ENCODE data around the gene WDHD1. TPM values are rescaled to one million over a fixed set of nuclear protein-coding genes. Genes with fewer than 3 reads are reported as not detected.
A peak's percentile ranks its signal among the peaks of the same experiment; 100 is the strongest.
"Not testable (repeated sequence)": the region's sequence is repeated elsewhere in the genome, so short reads cannot be mapped to it uniquely, and the experiment has no call there.

Gene WDHD1
- total RNA-seq, 1 donor from 2014 or later, result 56.2 TPM

GRCh38 chr14:55071870-55072640 lies 45.2 kb upstream of the WDHD1 start:
- no peak overlapping the region for H3K27ac Mint-ChIP-seq (ENCODE audit: unreplicated experiment)
- TF ChIP-seq, protein P1, sequence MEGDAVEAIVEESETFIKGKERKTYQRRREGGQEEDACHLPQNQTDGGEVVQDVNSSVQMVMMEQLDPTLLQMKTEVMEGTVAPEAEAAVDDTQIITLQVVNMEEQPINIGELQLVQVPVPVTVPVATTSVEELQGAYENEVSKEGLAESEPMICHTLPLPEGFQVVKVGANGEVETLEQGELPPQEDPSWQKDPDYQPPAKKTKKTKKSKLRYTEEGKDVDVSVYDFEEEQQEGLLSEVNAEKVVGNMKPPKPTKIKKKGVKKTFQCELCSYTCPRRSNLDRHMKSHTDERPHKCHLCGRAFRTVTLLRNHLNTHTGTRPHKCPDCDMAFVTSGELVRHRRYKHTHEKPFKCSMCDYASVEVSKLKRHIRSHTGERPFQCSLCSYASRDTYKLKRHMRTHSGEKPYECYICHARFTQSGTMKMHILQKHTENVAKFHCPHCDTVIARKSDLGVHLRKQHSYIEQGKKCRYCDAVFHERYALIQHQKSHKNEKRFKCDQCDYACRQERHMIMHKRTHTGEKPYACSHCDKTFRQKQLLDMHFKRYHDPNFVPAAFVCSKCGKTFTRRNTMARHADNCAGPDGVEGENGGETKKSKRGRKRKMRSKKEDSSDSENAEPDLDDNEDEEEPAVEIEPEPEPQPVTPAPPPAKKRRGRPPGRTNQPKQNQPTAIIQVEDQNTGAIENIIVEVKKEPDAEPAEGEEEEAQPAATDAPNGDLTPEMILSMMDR (conservative IDR thresholded peaks at IDR 0.05), result no peak
- peaks cover 5% of the 10 kb centered on the region for H3K36me3 Mint-ChIP-seq (ENCODE audit: low read depth)
- no peak for DNase-seq (ENCODE audit: low read depth, low spot score)
- H3K4me1 Mint-ChIP-seq, result peaks cover 31% of the 10 kb centered on the region
- H3K9me3 Mint-ChIP-seq, result no peaks in the 10 kb centered on the region
- peak overlapping the region; percentile 39 for H3K4me3 Mint-ChIP-seq
- no peaks in the 10 kb centered on the region for H3K27me3 Mint-ChIP-seq (ENCODE audit: low read depth)

DNA sequence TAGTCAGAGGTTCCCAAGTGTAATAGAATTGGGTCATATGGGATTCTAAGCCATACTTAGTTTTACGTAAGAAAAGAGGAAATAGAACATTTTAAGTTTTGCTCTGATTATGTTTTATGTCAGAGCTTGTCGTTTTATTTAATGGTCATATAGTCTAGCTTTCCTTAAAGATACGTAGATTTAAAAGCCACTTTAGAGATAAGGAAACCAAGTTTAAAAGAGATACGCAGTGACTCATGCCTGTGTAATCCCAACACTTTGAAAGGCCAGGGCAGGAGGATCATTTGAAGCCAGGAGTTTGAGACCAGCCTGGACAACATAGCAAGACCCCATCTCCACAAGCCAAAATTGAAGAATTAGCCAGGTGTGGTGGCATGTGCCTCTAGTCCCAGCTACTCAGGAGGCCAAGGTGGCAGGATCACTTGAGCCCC lies 44.1 kb upstream of the WDHD1 start:
- H3K27me3 Mint-ChIP-seq (ENCODE audit: low read depth), result no peaks in the 10 kb centered on the region
- H3K9me3 Mint-ChIP-seq, result no peaks in the 10 kb centered on the region
- no peak for DNase-seq (ENCODE audit: low read depth, low spot score)
- TF ChIP-seq, protein P1 (conservative IDR thresholded peaks at IDR 0.05), result no peak
- H3K4me1 Mint-ChIP-seq, result peaks cover 29% of the 10 kb centered on the region
- peaks cover 10% of the 10 kb centered on the region for H3K36me3 Mint-ChIP-seq (ENCODE audit: low read depth)
- no peak overlapping the region for H3K27ac Mint-ChIP-seq (ENCODE audit: unreplicated experiment)
- H3K4me3 Mint-ChIP-seq, result no peak overlapping the region

DNA sequence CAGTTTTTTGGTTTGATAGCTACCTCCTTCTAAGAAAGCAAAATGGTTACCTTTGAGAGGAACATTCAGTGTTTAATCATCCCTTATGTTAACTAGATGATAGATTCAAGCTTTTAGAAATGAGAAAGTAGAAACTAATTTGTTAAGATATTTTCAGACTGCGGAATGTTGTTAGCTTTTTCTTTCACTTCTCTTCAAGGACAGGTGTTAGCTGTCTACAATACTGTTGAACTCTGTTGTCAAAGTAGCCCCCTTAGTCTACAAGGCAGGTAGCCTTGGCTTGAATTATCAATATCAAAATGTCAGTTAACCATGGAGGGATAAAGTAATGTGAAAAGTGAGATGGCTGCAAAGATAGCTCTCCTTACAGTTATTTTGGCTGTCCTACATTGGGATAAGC lies 39.3 kb upstream of the WDHD1 start:
- no peak for DNase-seq (ENCODE audit: low read depth, low spot score)
- TF ChIP-seq, protein P1 (conservative IDR thresholded peaks at IDR 0.05), result no peak
- Mint-ChIP-seq H3K27ac (ENCODE audit: unreplicated experiment) (no peak overlapping the region), H3K9me3 (no peaks in the 10 kb centered on the region), H3K4me1 (peaks cover 8% of the 10 kb centered on the region), H3K27me3 (ENCODE audit: low read depth) (no peaks in the 10 kb centered on the region), H3K36me3 (ENCODE audit: low read depth) (peaks cover 24% of the 10 kb centered on the region), H3K4me3 (no peak overlapping the region)

DNA sequence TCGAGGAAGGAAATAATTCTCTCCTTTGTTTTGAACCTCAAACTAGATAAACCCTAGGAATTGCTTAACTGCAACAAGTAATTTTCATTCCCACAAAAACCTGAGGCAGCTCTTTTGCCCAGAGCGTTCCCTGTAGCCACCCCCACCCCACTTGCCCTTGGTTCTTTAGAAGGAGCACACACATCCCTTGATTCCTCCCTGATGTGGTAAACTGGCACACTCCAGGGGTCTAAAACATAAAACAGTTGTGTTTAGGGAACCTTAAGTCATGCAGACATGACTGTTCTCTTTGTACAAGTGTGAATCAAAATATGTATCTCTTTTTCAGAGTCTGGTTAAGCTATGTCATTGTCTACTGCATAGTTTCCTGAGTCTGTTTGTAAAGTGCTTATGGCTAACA lies 38.5 kb upstream of the WDHD1 start:
- TF ChIP-seq, protein P1 (conservative IDR thresholded peaks at IDR 0.05), result no peak
- DNase-seq (ENCODE audit: low read depth, low spot score), result no peak
- no peak overlapping the region for H3K4me3 Mint-ChIP-seq
- no peaks in the 10 kb centered on the region for H3K27me3 Mint-ChIP-seq (ENCODE audit: low read depth)
- H3K36me3 Mint-ChIP-seq (ENCODE audit: low read depth), result peaks cover 27% of the 10 kb centered on the region
- H3K9me3 Mint-ChIP-seq, result no peaks in the 10 kb centered on the region
- H3K27ac Mint-ChIP-seq (ENCODE audit: unreplicated experiment), result no peak overlapping the region
- H3K4me1 Mint-ChIP-seq, result peaks cover 3% of the 10 kb centered on the region

DNA sequence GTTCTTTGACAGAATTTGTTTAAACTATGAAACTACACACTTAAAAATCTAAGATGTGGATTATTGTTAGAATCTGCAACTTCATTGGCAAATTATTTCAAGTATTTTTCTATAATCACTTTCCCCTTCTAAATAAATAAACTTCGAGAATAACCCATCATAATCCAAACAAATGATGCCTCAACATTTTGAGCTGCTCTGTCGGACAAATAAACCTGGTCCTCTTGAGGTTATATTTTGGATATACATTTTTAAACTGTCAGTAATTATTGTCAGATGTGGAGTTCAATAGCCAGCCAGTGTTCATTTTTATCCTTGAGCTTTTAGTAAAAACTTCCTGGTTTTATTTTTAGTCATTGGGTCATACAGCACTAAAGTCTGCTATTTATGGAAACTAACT lies 38.0 kb upstream of the WDHD1 start:
- H3K36me3 Mint-ChIP-seq (ENCODE audit: low read depth), result peaks cover 28% of the 10 kb centered on the region
- not testable (repeated sequence) for H3K27ac Mint-ChIP-seq (ENCODE audit: unreplicated experiment)

More for the DNA sequence above, 38.0 kb upstream of the WDHD1 start:
- not testable (repeated sequence) for H3K4me1 Mint-ChIP-seq; H3K9me3 Mint-ChIP-seq; H3K4me3 Mint-ChIP-seq; H3K27me3 Mint-ChIP-seq (ENCODE audit: low read depth); DNase-seq (ENCODE audit: low read depth, low spot score)

Data from neural crest cell (in vitro differentiated cells).